Spleen (tissue), 11 donors: ENCODE data around the gene CMSS1. TPM values are rescaled to one million over a fixed set of nuclear protein-coding genes. Genes with fewer than 3 reads are reported as not detected.

Experiments used
- DNase-seq: peaks from one replicate; pipeline ENCODE4 v3.0.0-alpha.2; 2020
- H3K27ac ChIP-seq, 8 donors: fragments of 200-600 bp; sonication (generic) in 7 of 8; 1 replicate in 4 of 8; 2 replicates in 4 of 8; pipeline versions ENCODE4 v1.5.0 to v1.8.0; 2016 to 2021; ENCODE audit warnings: inconsistent platforms in 4 of 8, mild to moderate bottlenecking in 4 of 8, moderate library complexity in 1 of 8
- H3K27me3 ChIP-seq, 7 donors: fragments of 200-600 bp; sonication (generic) in 6 of 7; replicated peaks in 1 of 7; 1 replicate in 4 of 7; 2 replicates in 3 of 7; pipeline versions ENCODE4 v1.5.0 to v1.8.0; 2016 to 2021; ENCODE audit warnings: inconsistent platforms in 3 of 7, mild to moderate bottlenecking in 1 of 7
- H3K36me3 ChIP-seq, 6 donors: fragments of 200-600 bp; sonication (generic) in 5 of 6; 1 replicate in 4 of 6; 2 replicates in 2 of 6; pipeline versions ENCODE4 v1.5.0 to v1.8.0; 2016 to 2021; ENCODE audit warnings: inconsistent platforms in 2 of 6
- H3K4me1 ChIP-seq, 6 donors: fragments of 200-600 bp; sonication (generic) in 5 of 6; 1 replicate in 3 of 6; 2 replicates in 3 of 6; pipeline versions ENCODE4 v1.5.0 to v1.8.0; 2016 to 2021; ENCODE audit warnings: inconsistent platforms in 3 of 6
- H3K4me3 ChIP-seq, 8 donors: fragments of 200-600 bp; sonication (generic) in 7 of 8; 1 replicate in 4 of 8; 2 replicates in 4 of 8; pipeline versions ENCODE4 v1.5.0 to v1.8.0; 2016 to 2021; ENCODE audit warnings: inconsistent platforms in 4 of 8, mild to moderate bottlenecking in 4 of 8, moderate library complexity in 2 of 8
- H3K9me3 ChIP-seq, 8 donors: fragments of 200-600 bp; sonication (generic) in 7 of 8; 1 replicate in 4 of 8; 2 replicates in 4 of 8; pipeline versions ENCODE4 v1.5.0 to v1.8.0; 2016 to 2021; ENCODE audit warnings: inconsistent platforms in 4 of 8
- CTCF ChIP-seq, 11 experiments: fragments of 200-600 bp in 7 of 11; fragments of 450-650 bp in 4 of 11; sonication (generic) in 4 of 11; IDR thresholded peaks in 8 of 11; conservative IDR thresholded peaks in 3 of 11; 1 replicate in 7 of 11; 2 replicates in 4 of 11; pipeline versions ENCODE4 v1.4.0 to v1.8.0; 2016 to 2021; ENCODE audit warnings: antibody characterized with exemption in 11 of 11, inconsistent platforms in 4 of 11, mild to moderate bottlenecking in 1 of 11
- POLR2A ChIP-seq, 3 donors: fragments of 450-650 bp; IDR thresholded peaks; one replicate each; pipeline ENCODE4 v1.5.1; 2017; ENCODE audit warnings: antibody characterized with exemption in 3 of 3, mild to moderate bottlenecking in 1 of 3
- POLR2AphosphoS5 ChIP-seq, 3 donors: sonication (generic); formaldehyde crosslinking; IDR thresholded peaks; one replicate each; pipeline ENCODE4 v1.5.1; 2017; ENCODE audit warnings: antibody characterized with exemption in 3 of 3
- WGBS, 5 donors: extraction: QIAGEN DNeasy Blood & Tissue Kit in 3 of 5; methylation state at CpG; one replicate each; pipeline versions ENCODE4 v1.1.5 to v1.1.7; 2013 to 2018; 5-methylcytosine and 5-hydroxymethylcytosine counted together
- intact Hi-C: fragments of 100-400 bp; cut with DNase I; formaldehyde crosslinking; loops from one replicate; pipeline ENCODE4 v1.15.0; 2023; ENCODE audit warnings: low total_unique reads
- polyA plus RNA-seq, 3 donors: library from polyadenylated mRNA; stranded (reverse); fragments of 200-250 nt; gene quantifications; one replicate each; pipeline ENCODE4 v1.2.1, GENCODE V29; 2013
- total RNA-seq, 7 donors: library from RNA; depleted of rRNA in 3 of 7; stranded (reverse); fragments of >200 nt in 3 of 7; fragmentation: NEBNext Ultra II Directional in 4 of 7; extraction: Animal tissue kit (Norgen Biotek cat#: 25700) in 4 of 7; gene quantifications; one replicate each; pipeline versions ENCODE4 v1.1.0 to v1.2.1, GENCODE V29; 2016 to 2021
- donor health status: healthy with polysubstance abuse.
- donor health status: DM: no; HTN: no; CAD: no; lungs with moderate emphysema.
- donor health status: DM: no; HTN: no; CAD: no.
- donor health status: Bipolar disorder and iron deficiency.
- donor health status: healthy.
- donor health status: DM: no; HTN: no; CAD: no.
- donor health status: DM: yes; HTN: yes; CAD: no.

Gene CMSS1
- total and polyA plus RNA-seq, 10 donors, result 6.9 to 30.1 (median 20.0) TPM

GRCh38 chr3:99960123-99960878, 142.6 kb downstream of the CMSS1 start:
- TF ChIP-seq CTCF (IDR thresholded peaks at IDR 0.05 in 8 of 11, conservative IDR thresholded peaks at IDR 0.05 in 3 of 11) (no peak), POLR2AphosphoS5 (IDR thresholded peaks at IDR 0.05) (no peak), POLR2A (IDR thresholded peaks at IDR 0.05) (no peak)
- intact Hi-C loops, result no loop called here
- no peak for DNase-seq
- no peaks in the 10 kb centered on the region for H3K27me3 ChIP-seq
- H3K9me3 ChIP-seq, result no peaks in the 10 kb centered on the region
- WGBS, 5 donors, result 72 to 77% (median 76%) methylated on average over 5 of the region's 5 CpGs
- H3K4me3 ChIP-seq, result no peak overlapping the region
- no peak overlapping the region for H3K27ac ChIP-seq
- H3K4me1 ChIP-seq, result no peaks in the 10 kb centered on the region
- no peaks in the 10 kb centered on the region for H3K36me3 ChIP-seq

- no peaks in the 10 kb centered on the region for H3K9me3 ChIP-seq
- no peak overlapping the region for H3K27ac ChIP-seq
- 64 to 84% (median 82%) methylated on average over 7 of the region's 7 CpGs for WGBS, 5 donors
- H3K4me3 ChIP-seq, result no peak overlapping the region
- H3K4me1 ChIP-seq, result no peaks in the 10 kb centered on the region
- intact Hi-C loops, result no loop called here
- H3K27me3 ChIP-seq, result no peaks in the 10 kb centered on the region
- no peak for DNase-seq
- no peaks in the 10 kb centered on the region for H3K36me3 ChIP-seq
- TF ChIP-seq CTCF (IDR thresholded peaks at IDR 0.05 in 8 of 11, conservative IDR thresholded peaks at IDR 0.05 in 3 of 11) (no peak), POLR2A (IDR thresholded peaks at IDR 0.05) (no peak), POLR2AphosphoS5 (IDR thresholded peaks at IDR 0.05) (no peak)
Observed at GRCh38 chr3:99960941-99961340, 143.3 kb downstream of the CMSS1 start.

GRCh38 chr3:99961756-99962515, 144.3 kb downstream of the CMSS1 start:
- no peaks in the 10 kb centered on the region for H3K4me1 ChIP-seq
- no peaks in the 10 kb centered on the region for H3K27me3 ChIP-seq
- H3K27ac ChIP-seq, result no peak overlapping the region
- H3K4me3 ChIP-seq, result no peak overlapping the region
- intact Hi-C loops, result no loop called here
- no peaks in the 10 kb centered on the region for H3K9me3 ChIP-seq
- H3K36me3 ChIP-seq, result no peaks in the 10 kb centered on the region
- 92 to 95% (median 94%) methylated on average over 7 of the region's 7 CpGs for WGBS, 5 donors
- TF ChIP-seq POLR2AphosphoS5 (IDR thresholded peaks at IDR 0.05) (no peak), CTCF (IDR thresholded peaks at IDR 0.05 in 8 of 11, conservative IDR thresholded peaks at IDR 0.05 in 3 of 11) (no peak), POLR2A (IDR thresholded peaks at IDR 0.05) (no peak)
- DNase-seq, result no peak

GRCh38 chr3:99962703-99963102, 145.0 kb downstream of the CMSS1 start:
- H3K27me3 ChIP-seq, result no peaks in the 10 kb centered on the region
- no peak overlapping the region for H3K27ac ChIP-seq
- WGBS, 5 donors, result 89 to 94% (median 92%) methylated on average over 2 of the region's 2 CpGs
- DNase-seq, result no peak
- TF ChIP-seq POLR2A (IDR thresholded peaks at IDR 0.05), result no peak
- no peak for TF ChIP-seq POLR2AphosphoS5 (IDR thresholded peaks at IDR 0.05)
- TF ChIP-seq CTCF (IDR thresholded peaks at IDR 0.05 in 8 of 11, conservative IDR thresholded peaks at IDR 0.05 in 3 of 11), result no peak
- no peaks in the 10 kb centered on the region for H3K36me3 ChIP-seq
- H3K4me1 ChIP-seq, result no peaks in the 10 kb centered on the region
- intact Hi-C loops, result no loop called here
- H3K9me3 ChIP-seq, result no peaks in the 10 kb centered on the region
- no peak overlapping the region for H3K4me3 ChIP-seq
